GM21381 (cell line): ENCODE measurements around the gene ALX3.

Experiments
- ATAC-seq: cut with Tn5 transposase; IDR thresholded peaks from one replicate; pipeline ENCODE4 v1.9.1; 2021; ENCODE audit warnings: mild to moderate bottlenecking, moderate library complexity; ENCODE audit not compliant: unreplicated experiment

The ALX3 gene

GRCh38 chr1:110070671-110071242 lies at the start of gene ALX3:
Gene ALX3 (minus strand): TSS chr1:110070672. CDS start chr1:110070612, 60 bp downstream.
- no peak for ATAC-seq

- no peak for ATAC-seq
Observed at GRCh38 chr1:110119843-110120242, 49.4 kb upstream of the ALX3 start.

- ATAC-seq, result no peak
Observed at GRCh38 chr1:110118636-110119396, 48.3 kb upstream of the ALX3 start.

DNA sequence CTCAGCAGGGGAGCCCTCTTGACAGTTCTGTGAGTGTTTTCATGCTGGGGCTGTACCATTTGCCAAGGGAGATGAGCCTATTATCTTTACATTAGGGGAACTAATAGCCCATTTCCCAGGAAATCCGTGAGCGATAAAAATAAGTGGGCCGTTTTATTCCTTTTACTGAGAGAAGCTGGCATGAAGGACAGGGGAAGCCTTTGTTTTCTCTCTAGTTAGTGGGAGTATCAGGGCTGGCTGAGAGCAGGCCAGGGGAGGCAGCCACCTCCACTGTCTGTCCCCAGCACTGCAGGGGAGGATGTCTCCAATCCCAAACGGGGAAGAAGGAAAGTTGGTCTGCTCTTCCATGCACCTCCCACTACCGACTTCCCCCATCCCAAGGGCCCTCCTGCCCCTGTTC lies 44.3 kb upstream of the ALX3 start:
- no peak for ATAC-seq

DNA sequence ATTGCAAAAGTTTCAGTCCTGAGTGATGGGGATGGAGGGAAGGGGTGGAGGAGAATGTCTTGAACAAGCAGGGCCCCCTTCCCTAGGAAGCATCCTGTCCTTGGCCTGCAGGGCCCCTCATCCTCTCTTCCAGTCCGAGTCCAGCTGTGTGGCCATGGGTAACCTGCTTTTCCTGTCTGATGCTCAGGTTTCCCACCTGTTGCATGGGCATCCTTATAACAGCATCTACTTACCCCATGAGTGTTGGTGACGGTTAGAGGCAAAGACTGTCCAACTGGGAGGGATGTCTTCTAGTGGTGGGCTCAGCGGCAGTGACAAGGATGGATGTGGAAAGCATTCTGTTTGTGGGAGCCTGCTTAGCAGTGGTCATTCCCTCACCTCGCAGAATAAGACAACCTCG lies 43.7 kb upstream of the ALX3 start:
- no peak for ATAC-seq

GRCh38 chr1:110113551-110113950 lies 43.1 kb upstream of the ALX3 start:
- ATAC-seq, result no peak

DNA sequence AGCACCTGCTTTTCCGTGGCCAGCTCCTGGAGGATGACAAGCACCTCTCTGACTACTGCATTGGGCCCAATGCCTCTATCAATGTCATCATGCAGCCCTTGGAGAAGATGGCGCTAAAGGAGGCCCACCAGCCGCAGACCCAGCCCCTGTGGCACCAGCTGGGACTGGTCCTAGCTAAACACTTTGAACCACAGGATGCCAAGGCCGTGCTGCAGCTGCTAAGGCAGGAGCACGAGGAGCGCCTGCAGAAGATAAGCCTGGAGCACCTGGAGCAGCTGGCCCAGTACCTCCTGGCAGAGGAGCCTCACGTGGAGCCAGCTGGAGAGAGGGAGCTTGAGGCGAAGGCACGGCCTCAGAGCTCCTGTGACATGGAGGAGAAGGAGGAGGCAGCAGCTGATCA lies 42.2 kb upstream of the ALX3 start:
- no peak for ATAC-seq

DNA sequence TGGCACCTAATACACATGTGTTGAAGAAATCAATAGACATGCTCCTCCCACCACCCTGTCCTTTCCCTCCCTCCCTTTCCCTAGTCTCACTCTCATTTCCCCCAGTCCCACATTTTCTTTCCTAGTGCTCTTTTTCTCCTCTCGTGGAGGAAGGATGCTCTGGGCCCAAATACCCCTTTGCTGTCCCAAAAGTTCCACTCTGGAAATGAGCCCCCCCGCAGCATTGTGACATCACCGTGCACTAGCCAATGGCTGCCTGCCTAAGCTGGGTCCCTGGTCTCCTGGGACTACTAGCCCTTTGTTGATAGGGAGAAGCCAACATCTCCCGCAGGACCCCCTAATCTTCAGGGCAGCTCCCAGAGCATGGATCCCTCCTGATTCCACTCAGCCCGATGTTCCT lies 41.7 kb upstream of the ALX3 start, which contains the start of gene UBL4B:
TSS of gene UBL4B (plus strand) at position 301 of the 400 bp plus-strand sequence. CDS start at position 393, 92 bp downstream.
- no peak for ATAC-seq

DNA sequence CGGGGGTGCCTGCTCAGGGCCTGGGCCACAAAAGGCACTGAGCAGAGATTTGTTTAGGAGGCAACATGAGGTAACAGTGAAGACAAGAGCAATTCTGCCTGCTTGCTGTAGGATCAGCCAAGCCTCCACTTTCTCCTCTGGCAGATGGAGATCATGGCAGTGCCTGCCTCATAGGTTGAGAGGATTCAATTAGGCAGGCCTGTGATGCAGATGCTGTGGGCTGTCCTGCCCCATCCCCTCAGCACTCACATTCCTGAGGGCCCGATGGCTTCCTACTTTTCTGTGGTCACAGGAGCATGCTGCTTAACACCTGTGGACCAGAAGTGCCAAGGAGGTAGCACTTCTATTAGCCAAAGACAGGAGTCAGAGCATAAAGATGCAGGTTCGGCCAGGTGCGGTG lies 40.6 kb upstream of the ALX3 start:
- ATAC-seq, result no peak

DNA sequence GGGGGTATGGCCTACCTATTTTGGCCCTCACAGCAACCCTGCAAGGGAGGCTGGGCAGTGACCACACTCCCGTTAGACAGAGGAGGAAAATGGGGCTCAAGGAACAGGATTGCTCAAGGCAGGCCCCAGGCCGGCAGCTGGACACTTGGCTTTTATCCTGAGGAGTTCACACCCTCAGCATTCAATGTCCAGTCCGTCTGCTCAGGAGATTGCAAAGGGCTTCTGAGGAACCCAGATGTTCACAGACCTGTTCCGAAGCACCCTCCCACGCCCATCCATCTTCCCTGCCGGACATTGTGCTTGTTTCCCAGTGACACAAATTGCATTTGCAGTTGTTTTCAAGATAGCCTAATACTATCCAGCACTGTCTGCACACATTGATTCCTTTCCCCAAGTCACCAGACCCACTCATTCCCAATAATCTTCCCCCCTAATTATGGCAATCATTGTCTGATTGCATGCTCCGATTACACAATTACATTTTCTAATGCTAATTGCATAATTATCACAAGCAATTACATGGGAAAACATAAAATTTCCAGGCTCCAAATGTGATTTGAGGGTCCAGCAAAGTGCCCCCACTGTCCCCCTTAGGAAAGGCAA lies 37.5 kb upstream of the ALX3 start:
- ATAC-seq, result no peak

DNA sequence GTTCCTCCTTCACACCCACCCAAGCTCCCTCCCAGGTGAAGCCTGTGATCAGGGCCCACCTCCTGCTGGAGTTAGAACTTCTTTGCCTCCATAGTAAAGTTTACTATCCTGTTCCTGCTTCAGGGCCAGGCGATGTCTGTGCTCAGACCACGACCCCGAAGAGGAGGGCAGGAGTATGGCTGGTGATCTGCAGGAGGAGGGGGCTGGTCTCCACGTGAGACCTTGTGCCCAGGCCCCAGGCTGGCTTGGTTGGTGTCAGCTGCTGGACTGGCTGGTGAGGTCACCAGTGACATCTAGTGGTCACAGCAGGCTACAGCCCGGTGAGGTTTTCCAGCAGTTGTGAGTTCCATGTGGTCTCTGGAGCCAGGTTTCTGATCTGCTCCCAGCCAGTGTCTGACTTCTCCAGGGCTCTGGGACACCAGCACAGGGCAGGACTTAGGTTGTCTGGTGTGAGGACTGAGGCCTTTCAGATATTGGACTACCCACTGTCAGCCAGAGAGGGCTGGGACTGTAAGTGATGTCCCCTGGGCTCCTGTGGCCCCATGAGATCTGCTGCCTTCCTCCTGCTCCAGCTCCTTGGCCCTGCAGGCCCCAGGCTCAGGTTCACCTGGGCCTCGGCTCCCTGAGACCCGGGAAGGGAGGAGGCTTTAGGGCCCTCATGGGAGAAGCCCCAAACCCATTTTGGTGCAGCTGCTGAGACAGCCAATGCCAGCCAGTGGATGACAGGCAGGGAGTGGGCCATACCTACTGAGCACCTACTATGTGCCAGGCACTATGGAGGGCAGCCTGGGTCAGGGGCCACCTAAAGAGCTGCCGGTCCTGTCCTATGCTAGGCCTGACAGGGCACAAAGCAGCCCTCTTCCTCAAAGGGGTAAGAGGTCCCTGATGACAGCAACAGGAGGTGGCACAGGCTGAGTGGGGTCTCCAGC lies 35.8 kb upstream of the ALX3 start:
- no peak for ATAC-seq

GRCh38 chr1:110102081-110102480 lies 31.6 kb upstream of the ALX3 start:
- ATAC-seq, result no peak

DNA sequence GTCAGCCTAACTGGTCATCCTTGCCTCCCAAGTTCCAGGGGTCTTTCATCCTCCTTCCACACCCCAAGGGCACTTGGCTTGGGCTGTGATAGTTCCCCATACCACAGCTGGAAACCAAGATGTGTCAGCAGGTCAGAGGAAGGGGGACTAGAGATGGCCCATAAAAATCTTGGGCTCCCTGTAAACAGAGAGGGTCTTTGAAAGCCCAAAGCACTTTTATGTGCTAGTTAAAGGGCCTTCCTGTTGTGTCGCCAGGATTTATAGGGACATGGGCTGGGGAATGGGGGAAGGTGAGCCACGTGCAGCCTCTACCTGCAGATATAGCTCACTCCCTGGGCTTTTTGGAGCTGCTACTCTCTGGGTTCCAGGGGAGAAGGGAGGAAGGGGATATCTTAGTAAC lies 29.9 kb upstream of the ALX3 start:
- no peak for ATAC-seq

- ATAC-seq, result no peak
Observed at GRCh38 chr1:110098222-110099026, 28.0 kb upstream of the ALX3 start.

DNA sequence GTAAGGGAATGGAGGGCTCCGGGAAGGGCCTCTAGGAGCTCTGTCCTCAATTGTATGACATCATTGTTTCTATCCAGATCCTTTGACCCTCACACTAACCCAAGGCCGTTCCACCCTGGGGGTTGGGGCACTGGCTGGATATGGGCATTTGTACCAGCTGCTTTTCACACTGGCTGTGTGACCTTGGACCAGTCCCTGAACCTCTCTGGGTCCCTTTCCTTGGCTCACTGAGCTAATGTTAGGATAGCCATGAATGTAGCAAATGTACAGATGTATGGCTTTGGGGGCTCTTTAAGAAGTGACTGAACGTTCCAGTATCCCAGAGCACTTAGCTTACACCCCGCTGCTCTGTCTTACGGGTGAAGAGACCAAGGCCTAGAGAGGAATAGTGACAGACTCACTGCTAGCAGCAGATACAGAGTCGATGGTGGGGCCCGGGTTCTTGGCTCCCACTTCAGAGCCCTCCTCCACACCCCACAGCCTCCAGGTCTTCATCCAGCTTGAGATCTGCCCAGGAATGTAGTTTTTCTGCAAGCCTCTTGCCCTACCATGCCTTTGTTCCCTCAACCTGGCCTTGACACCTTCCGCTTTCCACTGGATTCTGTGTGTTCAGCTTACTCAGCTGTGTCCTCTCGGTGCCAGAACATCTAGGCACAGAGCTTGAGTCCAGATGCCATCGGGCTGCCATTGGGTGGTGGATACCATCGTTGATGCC lies 27.2 kb upstream of the ALX3 start:
- ATAC-seq, result no peak

DNA sequence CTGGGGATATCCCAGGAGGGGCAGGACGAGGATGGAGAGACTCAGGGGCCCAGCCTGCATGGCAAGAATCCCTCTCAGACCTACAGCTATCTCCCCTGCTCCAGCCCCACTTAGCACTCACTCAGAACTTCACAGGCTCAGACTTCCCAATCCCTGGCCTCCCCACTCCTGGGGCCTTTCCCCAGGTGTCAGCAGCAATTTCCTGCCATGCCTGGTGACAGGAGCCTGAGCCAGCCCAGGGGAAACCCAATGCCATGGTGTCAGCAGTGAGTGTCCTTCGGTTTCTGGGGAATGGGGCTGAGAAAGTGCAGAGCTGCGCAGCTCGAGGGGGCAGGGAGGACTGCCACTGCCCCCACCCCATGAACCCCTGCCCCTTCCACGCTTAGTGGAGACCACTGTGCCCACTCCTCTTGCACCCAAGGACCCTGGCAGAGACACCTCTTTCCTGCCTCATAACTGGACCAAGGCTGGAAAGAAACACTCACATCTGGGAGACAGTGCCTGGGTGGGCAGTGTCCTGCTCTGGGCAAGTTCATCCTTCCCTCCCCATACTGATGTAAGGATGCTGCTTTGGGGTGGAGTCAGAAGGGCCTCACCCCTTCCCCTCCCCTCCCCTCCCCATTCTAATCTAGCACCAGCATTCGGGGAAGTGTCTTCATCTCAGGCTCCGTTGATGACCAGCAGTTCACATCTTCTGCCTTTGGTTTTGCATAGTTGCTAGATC lies 24.6 kb upstream of the ALX3 start:
- ATAC-seq, result no peak

- no peak for ATAC-seq
Observed at GRCh38 chr1:110092991-110093390, 22.5 kb upstream of the ALX3 start.

GRCh38 chr1:110091791-110092190 lies 21.3 kb upstream of the ALX3 start:
- no peak for ATAC-seq

- no peak for ATAC-seq
Observed at GRCh38 chr1:110091381-110091780, 20.9 kb upstream of the ALX3 start.
